ENCODE data around the gene HES5.
"Not testable (repeated sequence)": the region's sequence is repeated elsewhere in the genome, so short reads cannot be mapped to it uniquely, and the experiment has no call there.

Gene HES5

DNA sequence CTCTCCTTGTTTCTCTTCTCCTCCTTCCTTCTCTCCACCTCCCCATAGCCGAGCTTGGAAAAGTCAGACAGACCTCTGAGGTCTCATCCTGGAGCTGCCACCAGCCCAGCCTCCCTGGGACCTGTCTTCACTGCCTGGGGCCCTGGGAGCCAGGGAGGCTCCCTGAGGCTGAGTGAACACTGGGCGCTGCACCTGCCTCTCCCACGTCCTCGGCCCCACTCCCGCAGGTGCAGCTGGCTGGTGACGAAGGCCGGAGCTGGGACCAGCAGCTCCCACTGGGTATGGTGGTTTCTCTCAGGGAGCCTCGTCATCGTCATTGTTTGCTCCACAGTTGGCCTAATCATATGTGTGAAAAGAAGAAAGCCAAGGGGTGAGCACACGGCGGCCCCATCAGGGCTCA lies 31.4 kb upstream of the HES5 start:
- in situ Hi-C loops (cut with MboI; ENCODE audit: low sequenced_read_pairs), result no loop called here

GRCh38 chr1:2560299-2561073 lies 30.4 kb upstream of the HES5 start:
- in situ Hi-C loops (cut with MboI; ENCODE audit: low sequenced_read_pairs), result no loop called here

GRCh38 chr1:2559509-2560298 lies 29.6 kb upstream of the HES5 start:
- in situ Hi-C loops (cut with MboI; ENCODE audit: low sequenced_read_pairs), result no loop called here

- in situ Hi-C loops (cut with MboI; ENCODE audit: low sequenced_read_pairs), result no loop called here
Measured at GRCh38 chr1:2558861-2559260, 28.8 kb upstream of the HES5 start.

DNA sequence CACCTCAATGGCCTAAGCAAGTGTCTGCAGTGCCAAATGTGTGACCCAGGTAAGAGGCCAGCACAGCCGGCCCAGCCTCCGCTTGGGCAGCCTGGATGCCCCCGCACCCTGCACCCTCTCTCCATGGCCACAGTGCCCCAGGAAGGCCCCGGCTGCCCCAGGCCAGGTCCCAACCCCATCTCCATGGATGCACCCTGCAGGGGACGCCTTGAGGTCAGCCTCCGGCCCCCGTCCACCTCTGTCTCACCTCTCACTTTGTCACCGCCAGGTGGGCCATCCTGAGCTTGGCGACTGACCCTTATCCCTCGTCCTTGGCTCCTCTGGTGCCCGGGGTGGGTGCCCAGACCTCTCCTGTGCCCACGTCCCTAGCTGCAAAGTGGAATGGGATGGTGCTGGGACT lies 28.4 kb upstream of the HES5 start:
- in situ Hi-C loops (cut with MboI; ENCODE audit: low sequenced_read_pairs), result no loop called here

DNA sequence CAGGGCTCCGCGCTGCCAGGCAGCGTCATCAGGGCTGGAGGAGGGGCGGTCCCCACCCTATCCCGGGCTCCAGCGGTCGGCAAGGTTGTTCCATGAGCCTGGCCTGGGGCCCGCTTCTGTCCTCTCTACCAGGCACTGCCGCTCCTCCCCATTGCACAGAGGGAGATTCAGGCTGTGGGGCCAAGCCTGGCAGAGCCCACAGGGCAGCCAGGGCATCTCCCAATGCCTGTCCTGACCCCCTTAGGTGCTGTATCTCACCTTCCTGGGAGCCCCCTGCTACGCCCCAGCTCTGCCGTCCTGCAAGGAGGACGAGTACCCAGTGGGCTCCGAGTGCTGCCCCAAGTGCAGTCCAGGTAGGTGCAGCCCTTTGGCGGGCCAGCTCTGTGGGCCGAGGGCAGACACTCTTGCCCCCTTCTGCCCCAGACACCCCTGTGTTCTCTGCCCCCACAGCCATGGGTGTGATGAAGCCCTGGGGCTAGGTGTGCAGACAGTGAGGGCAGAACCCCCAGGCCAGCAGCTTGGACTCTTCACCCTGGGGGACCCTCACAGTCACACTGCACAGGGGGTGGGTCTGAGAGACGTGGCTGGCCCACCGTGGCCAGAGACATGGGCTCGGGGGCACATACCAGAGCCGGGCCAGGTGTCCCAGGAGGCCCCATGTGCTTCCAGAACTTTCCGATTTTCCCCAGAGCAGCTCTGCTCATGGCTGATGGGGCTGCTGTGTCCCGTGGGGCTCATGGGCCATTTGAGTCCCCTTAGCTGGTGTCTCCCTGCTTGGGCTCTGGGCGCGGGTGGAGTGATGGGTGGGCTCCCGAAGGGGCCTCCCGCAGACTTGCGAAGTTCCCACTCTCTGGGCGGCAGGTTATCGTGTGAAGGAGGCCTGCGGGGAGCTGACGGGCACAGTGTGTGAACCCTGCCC lies 27.7 kb upstream of the HES5 start:
- in situ Hi-C loops (cut with MboI; ENCODE audit: low sequenced_read_pairs), result no loop called here

- in situ Hi-C loops (cut with MboI; ENCODE audit: low sequenced_read_pairs), result no loop called here
Measured at GRCh38 chr1:2556678-2557481, 26.8 kb upstream of the HES5 start.

DNA sequence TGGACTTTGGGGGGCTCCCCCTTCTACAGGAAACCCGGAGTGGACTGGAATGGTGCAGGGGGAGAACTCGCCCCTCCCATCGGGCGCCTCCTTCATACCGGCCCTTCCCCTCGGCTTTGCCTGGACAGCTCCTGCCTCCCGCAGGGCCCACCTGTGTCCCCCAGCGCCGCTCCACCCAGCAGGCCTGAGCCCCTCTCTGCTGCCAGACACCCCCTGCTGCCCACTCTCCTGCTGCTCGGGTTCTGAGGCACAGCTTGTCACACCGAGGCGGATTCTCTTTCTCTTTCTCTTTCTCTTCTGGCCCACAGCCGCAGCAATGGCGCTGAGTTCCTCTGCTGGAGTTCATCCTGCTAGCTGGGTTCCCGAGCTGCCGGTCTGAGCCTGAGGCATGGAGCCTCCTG lies 26.2 kb upstream of the HES5 start, which contains the start of gene TNFRSF14:
TSS of gene TNFRSF14 (plus strand) at position 95 of the 401 bp plus-strand sequence. CDS start at position 389, 294 bp downstream.
- in situ Hi-C loops (cut with MboI; ENCODE audit: low sequenced_read_pairs), result no loop called here

GRCh38 chr1:2555634-2556276 lies 25.7 kb upstream of the HES5 start:
- in situ Hi-C loops (cut with MboI; ENCODE audit: low sequenced_read_pairs), result no loop called here

DNA sequence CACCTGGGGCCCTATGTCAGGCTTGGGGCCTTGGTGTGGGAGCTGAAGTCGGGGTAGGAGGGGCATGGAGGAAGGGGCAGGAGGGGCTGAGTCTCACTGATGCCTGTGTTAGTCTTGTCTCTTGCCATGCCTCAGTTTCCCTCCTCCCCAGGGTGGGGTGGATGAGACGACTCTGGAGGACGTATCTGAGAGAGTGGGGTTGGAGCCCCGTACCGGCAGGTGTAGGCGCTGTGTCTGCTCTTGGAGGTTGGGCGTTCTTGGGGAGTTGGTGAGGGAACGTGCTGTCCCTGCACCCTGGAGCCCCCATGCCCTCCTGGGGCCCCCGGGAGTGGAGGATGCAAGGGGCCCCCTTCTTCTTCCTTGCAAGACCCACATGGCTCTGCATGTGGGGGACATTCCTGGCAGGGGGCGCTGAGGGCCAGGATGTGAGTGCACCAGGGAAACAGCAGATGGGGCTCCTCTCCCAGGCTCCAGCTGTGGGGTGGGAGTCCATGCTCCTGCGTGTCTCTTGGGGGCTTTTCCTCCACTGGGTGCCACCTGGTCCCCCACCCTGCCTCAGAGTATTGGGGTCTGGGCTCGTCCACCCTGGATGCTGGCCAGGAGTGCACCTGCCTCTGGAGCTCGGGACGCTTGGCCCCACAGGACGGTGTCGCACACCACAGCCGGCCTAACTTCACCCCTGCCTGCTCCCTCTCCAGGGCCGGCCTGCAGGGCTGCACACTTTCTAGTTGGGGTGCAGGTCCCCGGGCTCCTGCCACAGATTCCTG lies 24.7 kb upstream of the HES5 start:
- in situ Hi-C loops (cut with MboI; ENCODE audit: low sequenced_read_pairs), result no loop called here

DNA sequence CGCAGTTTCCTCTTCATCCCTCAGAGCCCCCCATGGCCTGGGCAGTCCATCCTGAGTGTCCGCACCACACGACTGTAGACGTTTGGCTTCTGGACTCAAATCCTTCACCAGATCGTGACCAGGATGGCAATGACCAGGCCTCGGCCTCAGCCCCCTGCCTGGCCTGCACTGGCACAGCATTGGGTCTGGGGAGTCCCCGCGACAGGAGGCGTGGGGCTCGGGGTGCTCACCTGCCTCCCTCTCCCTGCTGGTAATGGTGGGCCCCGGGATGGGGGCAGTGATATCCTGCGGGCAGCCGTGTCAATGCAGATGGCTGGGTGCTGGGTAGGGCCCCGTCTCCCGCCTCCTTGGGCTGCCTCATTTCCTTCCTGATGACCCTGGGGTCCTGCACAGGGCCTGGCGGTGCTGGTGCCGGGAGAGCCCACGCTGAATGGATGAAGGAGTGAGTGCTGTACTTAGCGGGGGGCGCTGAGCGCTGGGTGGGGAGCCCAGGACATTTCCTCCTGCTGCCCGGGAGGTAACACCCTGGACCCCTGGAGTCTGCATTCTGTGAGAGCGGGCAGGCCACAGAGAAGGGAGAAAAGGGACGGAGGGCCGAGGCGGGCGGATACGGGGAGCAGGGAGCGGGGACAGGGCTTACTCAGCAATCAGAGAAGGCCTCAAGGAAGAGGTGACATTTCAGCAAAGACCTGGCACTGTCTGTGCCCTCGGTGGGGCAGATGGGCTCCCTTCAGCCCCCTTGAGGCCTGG lies 24.0 kb upstream of the HES5 start:
- in situ Hi-C loops (cut with MboI; ENCODE audit: low sequenced_read_pairs), result no loop called here

DNA sequence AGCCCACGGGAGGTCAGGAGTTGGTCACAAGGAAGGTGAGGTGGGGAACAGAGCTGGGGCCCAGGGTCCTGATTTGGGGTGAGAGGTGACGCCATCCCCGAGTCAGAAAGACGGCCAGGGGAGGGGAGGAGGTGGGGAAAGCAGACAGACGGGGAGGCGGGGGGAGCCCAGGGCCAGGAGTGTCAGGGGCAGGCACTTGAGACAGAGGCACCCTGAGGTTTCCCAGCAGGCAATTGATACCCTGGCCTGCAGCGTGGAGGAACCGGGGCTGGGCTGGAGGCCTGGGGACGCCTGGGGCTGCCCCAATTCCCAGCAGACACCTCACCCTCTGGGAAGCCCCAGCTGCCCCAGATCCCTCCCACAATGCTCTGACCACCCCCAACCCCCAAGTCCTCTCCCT lies 23.0 kb upstream of the HES5 start:
- in situ Hi-C loops (cut with MboI; ENCODE audit: low sequenced_read_pairs), result not testable (repeated sequence)

GRCh38 chr1:2552189-2552588 lies 22.1 kb upstream of the HES5 start:
- in situ Hi-C loops (cut with MboI; ENCODE audit: low sequenced_read_pairs), result no loop called here

DNA sequence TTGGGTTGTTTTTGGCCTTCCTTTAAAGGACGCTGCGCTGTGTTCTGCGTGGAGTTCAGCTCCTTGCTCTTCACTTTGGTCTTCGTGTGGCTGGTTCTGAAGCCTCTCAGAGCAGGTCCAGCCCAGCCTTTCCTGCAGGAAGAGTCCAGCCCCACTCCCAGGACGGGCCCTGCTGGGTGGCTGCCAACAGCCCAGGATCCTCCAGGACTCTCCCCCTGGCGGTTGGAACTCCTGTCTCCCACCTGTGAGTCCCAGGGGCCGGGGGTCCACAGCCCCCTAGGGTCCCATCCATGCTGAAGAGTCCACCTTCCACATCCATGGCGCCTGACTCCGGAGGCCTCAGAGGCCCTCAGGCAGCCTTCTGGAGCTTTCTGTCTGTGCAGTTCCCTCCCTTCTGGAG lies 21.5 kb upstream of the HES5 start:
- in situ Hi-C loops (cut with MboI; ENCODE audit: low sequenced_read_pairs), result not testable (repeated sequence)

- in situ Hi-C loops (cut with MboI; ENCODE audit: low sequenced_read_pairs), result not testable (repeated sequence)
Measured at GRCh38 chr1:2550309-2550861, 20.3 kb upstream of the HES5 start.

DNA sequence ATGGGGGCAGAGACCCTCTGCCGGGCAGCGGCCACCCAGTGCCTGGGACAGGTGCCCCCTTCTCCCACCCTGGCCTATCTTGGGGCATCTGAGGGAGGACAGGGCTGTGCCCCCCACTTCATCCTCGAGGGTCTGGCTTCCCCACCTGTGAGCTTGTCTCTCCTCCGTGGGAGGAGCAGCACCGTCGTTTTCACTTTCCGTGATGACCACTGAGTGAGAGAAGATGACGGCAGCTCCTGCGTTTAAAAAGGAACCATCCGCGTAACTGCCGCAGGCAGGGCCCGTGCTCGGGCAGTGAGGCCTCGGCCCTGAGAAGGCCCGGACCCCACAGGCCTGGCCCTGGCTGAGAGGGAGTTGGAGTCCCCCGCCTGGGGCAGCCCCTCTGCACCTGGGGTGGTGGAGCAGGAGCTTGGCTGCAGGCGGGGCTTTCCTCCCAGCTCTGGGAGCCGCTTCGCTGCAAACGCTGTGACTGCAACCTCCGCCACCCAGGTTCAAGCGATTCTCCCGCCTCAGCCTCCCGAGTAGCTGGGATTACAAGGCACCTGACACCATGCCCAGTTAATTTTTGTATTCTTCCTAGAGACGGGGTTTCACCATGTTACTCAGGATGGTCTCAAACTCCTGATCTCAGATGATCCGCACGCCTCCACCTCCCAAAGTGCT lies 19.4 kb upstream of the HES5 start:
- in situ Hi-C loops (cut with MboI; ENCODE audit: low sequenced_read_pairs), result loop anchor here (25.0 kb wide), 1 partner anchor 362 kb away; the partner anchor contains the start of gene FAAP20

GRCh38 chr1:2548068-2548589 lies 18.1 kb upstream of the HES5 start:
- in situ Hi-C loops (cut with MboI; ENCODE audit: low sequenced_read_pairs), result loop anchor here (25.0 kb wide), 1 partner anchor 361 kb away; the partner anchor contains the start of gene FAAP20

Measured in HL-60/S4 treated with phorbol 12-myristate 13-acetate at 8.2 ng/mL for 4 days and 3 days (cell line).